Fibroblast of skin of left biceps (primary cell): Measurements from ENCODE around the gene GABBR1.
"Not testable (repeated sequence)": the region's sequence is repeated elsewhere in the genome, so short reads cannot be mapped to it uniquely, and the experiment has no call there.

Experiments
- DNase-seq, 2 experiments: peaks; one replicate each; pipeline ENCODE4 v3.0.0-alpha.2; 2013; ENCODE audit warnings: low read depth in 2 of 2

GABBR1 gene

DNA sequence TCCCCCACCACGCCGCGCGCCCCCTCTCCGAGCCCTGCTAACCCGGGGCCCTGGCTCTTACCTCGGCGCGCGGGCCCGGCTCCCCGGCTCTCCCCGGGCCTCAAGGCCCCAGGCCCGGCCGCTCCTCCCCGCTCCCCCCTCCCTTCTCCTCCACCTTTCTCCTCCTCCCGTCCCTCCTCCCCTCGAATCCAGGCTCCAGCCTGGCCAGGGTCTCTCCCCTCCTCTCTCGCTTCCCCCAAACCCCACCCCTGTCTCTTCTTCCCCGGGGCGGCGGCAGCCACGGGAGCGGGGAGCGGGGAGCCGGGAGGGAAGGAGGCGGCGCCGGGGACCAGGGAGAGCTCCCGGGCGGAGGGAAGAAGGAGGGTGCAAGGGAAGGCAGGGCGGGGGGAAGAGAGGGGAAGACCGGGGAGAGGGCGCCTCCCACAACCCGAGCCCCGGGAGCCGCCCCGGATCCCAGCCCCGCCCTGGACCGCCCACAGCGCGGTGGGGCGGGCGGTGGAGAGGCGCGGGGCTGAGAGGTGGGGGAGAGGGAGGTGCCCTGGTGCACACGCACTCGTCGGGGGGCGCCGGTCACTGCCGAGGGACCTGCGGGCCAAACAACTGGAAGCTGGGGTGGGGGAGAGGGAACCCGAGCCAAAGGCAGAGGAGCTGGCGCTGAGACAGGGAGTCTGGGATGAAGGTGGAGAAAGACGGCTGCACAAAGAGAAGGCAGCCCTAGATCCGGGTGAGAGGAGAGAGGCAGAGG is at the start of gene GABBR1:
Gene GABBR1, minus strand, starts transcription at position 395 of the 745 bp plus-strand sequence. CDS start 798 bp downstream, outside the sequence.
- DNase-seq = peak; percentile 81 to 86

DNA sequence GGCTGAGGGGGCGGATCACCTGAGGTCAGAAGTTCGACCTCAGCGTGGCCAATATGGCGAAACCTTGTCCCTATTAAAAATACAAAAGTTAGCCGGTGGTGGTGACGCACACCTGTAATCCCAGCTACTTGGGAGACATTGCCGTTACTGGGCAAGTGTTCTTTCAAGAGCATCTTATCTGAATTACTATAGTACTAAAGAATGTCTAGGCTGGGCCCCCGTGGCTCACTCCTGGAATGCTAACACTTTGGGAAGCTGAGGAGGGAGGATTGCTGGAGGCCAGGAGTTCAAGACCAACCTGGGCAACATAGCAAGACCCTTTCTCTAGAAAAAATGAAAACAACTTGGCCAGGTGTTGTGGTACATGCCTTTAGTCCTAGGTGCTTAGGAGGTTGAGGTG is 48.8 kb upstream of the GABBR1 start:
- DNase-seq = no peak

DNA sequence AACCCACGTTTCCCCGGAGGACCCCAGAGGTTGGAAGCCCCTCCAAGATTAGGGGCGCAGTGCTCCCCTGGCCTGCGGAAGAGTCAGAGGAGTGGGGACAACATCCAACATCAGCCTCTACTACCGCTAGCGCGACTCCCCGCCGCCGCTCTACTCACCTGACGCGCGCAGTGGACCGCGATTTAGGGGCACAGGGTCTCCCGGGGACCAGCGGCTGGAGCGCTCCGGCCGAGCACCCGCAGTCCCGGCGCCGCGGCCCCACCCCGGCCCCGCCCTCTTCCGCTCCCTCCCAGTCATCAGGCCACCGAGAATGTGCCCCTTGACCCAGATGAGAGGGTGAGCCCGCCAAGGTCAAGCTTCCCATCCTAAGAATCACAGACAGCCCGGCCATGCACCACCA is 47.9 kb upstream of the GABBR1 start, which contains the start of gene ZFP57:
Gene ZFP57, minus strand, starts transcription at position 249 of the 400 bp plus-strand sequence. CDS start 4,149 bp downstream, outside the sequence.
- no peak for DNase-seq

GRCh38 chr6:29680416-29680815 is 47.4 kb upstream of the GABBR1 start:
- no peak for DNase-seq

DNA sequence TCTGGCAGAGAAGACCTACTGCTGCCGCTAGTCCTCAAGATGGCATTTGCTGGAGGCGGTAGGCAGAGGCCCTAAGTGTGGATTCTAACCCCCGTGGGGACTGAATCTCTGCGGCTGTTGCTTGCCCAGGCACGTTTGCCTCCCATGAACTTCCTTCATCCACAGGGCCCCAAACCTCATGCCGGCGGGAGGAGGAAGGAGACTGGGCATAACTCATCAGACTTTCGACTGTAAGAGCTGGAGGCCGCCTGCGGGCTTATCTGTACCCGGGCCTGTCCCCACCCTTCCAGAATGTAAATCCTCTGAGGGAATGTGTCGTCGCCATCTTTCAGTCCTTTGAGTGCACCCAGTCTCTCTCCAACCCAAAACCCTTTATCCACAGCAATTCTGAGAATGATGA is 47.0 kb upstream of the GABBR1 start:
- no peak for DNase-seq

DNA sequence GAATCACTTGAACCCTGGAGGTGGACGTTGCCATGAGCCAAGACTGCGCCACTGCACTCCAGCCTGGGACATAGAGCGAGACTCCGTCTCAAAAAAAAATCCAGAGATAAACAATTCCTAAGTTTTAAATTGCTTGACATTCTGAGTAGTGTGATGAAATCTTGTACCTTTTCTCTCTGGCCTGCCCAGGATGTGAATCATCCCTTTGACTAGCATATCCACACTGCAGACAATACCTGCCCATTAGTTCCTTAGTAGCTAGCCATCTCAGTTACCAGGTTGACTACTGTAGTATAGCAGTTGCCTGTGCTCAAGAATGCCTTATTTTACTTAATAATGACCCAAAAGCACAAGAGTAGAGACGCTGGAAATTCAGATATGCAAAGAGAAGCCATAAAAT is 45.1 kb upstream of the GABBR1 start:
- no peak for DNase-seq

DNA sequence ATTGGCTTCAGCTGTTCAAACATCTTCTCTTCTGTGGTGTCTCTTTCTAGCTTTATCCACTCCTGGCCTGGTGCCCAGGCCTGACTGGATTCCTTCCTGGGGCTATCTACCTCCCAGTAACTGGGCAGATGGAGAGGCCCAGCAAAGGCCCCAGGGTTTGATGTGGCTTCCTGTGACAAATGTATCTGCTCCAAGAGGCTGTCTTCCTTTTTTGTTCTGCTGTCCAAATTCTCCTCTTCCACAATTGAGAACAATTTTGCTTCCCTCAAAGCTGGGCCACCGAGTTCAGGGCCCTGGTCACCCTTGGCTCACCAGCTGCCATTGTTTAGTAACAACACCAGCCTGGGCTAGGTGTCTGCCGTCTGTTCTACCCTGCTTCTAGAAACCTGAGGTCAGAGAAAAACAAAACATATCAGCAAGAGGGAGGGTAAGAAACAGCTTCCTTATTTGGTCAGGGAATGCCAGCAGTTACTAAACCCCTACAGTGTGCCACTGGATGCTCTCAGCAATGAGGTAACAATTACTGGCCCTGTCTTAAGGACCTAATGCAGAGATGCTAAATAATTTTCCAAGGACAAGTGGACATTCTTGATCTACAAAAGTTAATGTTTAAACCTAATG is 44.1 kb upstream of the GABBR1 start:
- no peak for DNase-seq

DNA sequence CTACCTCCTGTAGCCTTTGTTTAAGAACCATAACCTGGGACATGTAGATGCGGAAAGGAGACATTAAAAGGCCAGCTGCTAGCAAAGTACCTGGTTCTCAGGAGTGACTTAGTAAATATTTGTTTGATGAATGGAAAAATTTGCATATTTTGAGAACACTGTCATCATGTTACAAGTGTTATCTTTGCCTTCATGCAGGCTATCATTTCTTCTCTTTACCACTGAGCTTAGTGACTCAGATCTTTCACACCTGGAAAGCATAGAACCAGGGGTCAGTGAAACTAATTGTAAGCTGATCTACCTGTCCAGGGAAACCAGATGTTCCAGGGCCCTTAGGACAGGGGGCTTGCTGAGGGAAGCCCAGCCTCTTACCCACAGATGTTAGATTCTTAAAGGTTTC is 42.6 kb upstream of the GABBR1 start:
- DNase-seq = no peak

DNA sequence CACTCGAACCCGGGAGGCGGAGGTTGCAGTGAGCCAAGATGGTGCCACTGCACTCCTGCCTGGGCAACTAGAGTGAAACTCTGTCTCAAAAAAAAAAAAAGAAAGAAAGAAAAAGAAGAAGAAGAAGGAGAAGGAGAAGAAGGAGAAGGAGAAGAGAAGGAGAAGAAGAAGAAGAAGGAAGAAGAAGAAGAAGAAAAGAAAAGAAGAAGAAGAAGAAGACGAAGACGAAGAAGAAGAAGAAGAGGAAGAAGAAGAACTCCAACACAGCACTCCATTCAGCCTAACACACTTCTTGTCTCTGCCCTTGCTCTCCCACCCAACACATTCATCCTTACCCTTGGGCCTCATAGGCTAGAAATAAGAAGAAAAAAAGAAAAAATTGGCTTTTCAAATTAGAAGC is 41.0 kb upstream of the GABBR1 start:
- DNase-seq = no peak

GRCh38 chr6:29673161-29673560 is 40.2 kb upstream of the GABBR1 start:
- DNase-seq = no peak

DNA sequence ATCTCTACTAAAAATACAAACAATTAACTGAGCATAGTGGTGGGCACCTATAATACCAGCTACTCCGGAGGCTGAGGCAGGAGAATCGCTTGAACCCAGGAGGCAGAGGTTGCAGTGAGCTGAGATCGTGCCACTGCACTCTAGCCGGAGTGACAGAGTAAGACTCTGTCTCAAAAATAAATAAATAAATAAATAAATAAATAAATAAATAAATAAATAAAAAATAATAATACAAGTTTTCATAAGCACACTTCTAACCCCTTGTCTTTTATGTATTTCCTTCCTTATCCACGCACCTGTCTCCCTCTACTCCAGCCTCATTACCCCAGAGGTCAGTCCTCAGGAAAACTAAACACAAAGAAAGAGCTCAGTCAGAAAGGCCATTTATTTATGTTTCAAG is 39.1 kb upstream of the GABBR1 start:
- not testable (repeated sequence) for DNase-seq

GRCh38 chr6:29671026-29671425 is 38.0 kb upstream of the GABBR1 start:
- no peak for DNase-seq

DNA sequence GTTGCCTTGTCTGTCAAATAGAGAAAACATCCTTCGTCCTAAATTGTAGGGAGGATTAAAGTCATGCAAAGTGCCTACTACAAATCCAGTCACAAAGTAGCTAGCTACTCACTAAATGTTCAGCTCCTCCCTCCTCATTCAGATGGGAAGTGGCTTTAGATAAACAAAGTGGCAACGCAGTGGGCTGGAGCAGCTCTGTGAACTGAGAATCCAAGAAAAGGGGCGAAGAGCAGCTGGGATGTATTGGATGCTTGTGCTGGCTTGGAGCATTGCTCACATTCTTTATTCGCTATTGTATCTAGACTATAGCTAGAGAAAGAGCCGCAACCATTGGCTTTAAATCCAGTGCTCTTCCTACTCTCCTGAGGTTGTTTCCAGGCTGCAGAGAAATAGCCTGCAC is 34.2 kb upstream of the GABBR1 start:
- DNase-seq = no peak

DNA sequence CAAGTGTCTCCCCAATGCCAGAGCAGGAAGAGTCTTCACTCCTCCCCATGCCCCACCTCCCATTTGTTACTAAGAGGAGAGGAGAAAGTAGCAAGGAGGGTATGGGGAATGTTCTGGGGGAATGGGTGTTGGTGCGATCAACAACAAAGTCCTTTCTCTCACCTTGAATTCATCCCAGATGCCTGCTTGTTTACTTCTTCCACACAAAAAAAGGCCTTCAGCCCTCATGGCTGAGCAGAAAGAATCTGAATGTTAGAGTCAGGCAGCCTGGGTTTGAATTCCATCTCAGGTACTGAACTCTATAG is 33.8 kb upstream of the GABBR1 start:
- DNase-seq = no peak

DNA sequence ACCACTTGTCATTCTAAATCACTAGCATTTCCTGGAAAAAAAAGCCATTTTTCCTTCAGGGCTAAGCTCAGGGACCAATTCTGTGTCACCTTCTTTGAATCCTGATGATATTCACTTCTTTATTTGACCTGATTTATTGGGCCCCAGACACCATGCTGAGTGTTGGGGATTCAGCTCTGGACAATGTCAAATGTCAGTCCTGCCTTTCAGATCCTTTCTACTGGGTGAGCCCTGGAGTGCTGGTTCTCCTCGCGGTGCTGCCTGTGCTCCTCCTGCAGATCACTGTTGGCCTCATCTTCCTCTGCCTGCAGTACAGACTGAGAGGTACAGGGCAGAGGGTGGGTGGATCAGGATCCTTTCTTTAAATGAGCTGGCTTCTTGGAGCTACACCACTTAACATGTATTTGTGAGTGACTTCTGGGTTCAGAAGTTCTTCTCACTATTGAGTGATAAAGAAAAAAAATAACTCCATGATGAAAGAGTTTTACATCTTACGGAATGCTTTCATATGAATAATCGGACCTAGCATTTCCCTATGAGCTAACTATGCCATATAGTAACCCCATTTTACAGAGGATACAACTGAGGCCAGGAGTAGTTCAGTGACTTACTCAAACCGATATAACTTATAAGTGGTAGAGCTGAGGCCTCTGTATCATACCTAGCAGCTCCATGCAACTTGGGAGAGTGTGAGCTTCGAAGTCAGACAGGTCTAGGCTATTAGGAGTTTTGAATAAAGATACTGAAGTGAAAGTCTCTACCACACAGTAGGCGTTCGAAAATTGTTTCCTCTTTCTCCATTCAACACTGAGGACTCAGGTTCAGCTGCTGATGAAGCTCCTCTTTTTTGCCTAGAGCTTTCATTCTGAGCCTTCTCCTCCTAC is 33.2 kb upstream of the GABBR1 start:
- DNase-seq = no peak

DNA sequence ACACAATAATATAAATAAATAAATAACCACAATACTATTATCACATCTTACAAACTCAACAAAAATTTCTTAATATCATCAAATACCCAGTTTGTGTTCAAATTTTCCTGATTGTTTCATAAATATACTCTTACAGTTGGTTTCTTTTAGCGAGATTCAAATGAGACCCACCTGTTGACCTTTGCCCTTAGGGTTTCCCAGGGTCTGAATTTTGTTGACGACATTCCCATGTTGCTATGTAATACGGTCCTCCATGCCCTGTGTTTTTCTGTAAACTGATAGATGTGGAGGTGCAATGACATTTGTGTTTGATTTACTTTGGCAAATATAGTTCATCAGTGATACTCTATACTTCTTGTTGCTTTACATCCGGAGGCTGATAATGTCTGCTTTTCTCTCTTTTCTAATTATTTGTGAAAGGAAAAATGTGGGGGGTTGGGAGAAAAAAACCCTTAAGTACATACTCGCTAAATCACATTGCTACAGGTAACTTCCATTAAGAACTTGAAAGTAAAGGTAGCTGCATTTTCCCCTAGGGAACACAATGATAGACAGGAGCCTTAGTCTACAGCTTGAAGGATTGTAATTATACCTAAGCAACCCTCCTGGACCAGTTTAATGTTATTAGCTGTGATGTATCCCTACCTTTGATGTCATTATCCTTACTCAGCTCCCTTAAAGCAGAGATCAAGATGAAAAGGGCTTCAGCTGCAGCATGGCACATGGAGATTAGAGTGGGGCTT is 30.5 kb upstream of the GABBR1 start:
- no peak for DNase-seq

DNA sequence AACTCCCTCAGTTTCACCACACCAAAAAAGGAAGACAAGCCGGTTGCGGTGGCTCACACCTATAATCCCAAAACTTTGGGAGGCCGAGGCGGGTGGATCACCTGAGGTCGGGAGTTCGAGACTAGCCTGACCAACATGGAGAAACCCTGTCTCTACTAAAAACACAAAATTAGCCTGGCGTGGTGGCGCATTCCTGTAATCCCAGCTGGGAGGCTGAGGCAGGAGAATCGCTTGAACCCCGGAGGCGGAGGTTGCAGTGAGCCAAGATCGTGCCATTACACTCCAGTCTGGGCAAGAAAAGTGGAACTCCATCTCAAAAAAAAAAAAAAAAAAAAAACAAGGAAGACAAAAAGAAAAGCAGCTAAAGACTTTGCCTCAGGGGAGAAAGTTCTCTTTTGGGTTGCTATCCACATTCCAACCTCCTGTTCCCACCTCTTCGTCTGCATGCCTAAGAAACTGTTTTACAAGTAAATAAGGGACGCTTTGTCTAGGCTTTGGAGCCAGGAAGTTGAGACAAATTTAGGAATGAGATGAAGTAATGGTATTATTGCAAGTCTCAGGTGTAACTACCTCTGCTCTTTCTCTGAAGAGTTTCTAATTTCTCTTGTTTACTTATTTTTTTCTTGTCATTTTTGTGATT is 28.6 kb upstream of the GABBR1 start:
- DNase-seq = not testable (repeated sequence)

- no peak for DNase-seq
Measured at GRCh38 chr6:29661071-29661470, 28.1 kb upstream of the GABBR1 start.

DNA sequence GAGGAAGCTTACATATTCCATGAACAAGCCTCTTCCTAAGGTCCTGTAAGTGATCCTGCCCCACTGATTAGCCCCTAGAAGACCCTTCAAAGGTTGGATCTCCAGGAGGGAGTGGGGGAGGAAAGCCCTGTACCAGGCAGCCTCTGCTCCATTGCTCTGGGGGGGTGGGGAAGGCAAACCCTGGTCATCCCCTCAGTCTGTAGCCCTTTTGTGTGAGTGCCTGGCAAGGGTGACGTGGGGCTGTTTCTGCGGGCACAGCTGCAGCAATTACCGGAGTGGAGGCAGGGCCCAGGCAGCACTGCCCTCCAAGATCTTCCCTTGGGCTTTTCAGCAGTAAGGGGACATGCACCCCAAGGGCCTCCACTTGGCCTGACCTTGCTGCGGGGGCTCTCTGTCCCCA is 23.8 kb upstream of the GABBR1 start, which contains the start of gene MOG:
Gene MOG, plus strand, starts transcription at position 295 of the 400 bp plus-strand sequence. CDS start 118 bp downstream, outside the sequence.
- DNase-seq = no peak

DNA sequence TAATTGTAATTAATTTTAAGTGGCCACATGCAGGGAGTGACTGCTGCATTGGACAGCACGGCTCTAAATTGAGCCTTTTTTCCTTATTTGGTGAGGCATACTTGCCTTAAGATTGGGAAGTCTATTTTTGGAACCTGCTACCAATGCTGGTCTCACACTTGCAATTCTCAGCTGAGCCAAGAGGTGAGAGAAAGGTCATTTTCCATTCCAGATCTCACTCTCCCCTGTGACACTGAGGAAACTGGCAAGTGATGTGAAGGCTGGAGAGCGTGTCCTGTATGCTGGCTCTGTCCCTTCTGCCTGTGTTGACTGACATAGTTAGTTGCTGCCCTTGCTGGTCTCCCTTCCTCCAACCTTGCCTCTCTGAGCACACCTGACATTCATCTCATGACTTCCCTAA is 23.2 kb upstream of the GABBR1 start:
- DNase-seq = no peak

GRCh38 chr6:29655658-29656057 is 22.7 kb upstream of the GABBR1 start:
- DNase-seq = no peak
